PFSK-1 (cell line): ENCODE measurements around the gene QPCT.

Experiments used
- FOXP2 ChIP-seq: optimal IDR thresholded peaks from 2 replicates; pipeline ENCODE3; 2011; ENCODE audit warnings: borderline replicate concordance, control low read depth, inconsistent platforms; ENCODE audit not compliant: insufficient read depth; ENCODE audit errors: extremely low read length, extremely low read depth
- POLR2AphosphoS5 ChIP-seq: IDR thresholded peaks from 2 replicates; pipeline ENCODE4 v1.6.1; 2012; ENCODE audit warnings: low read depth, mild to moderate bottlenecking, control low read depth, low read length, moderate library complexity
- SIN3A ChIP-seq: IDR thresholded peaks from 2 replicates; pipeline ENCODE4 v1.6.1; 2012; ENCODE audit warnings: mild to moderate bottlenecking, low read length, moderate library complexity, borderline replicate concordance; ENCODE audit not compliant: insufficient read depth
- TAF1 ChIP-seq: IDR thresholded peaks from 2 replicates; pipeline ENCODE4 v1.6.1; 2012; ENCODE audit warnings: low read length, control low read depth, borderline replicate concordance; ENCODE audit not compliant: insufficient read depth
- TF ChIP-seq, protein P1 (sequence below), 2 experiments: IDR thresholded peaks; 2 replicates each; pipeline versions ENCODE4 v1.6.1 to v1.8.0; 2011 to 2012; ENCODE audit warnings: low read depth in 2 of 2, low read length in 2 of 2, control low read depth in 1 of 2, inconsistent platforms in 1 of 2, mild to moderate bottlenecking in 1 of 2, moderate library complexity in 1 of 2; ENCODE audit not compliant: insufficient read depth in 1 of 2

Gene QPCT

DNA sequence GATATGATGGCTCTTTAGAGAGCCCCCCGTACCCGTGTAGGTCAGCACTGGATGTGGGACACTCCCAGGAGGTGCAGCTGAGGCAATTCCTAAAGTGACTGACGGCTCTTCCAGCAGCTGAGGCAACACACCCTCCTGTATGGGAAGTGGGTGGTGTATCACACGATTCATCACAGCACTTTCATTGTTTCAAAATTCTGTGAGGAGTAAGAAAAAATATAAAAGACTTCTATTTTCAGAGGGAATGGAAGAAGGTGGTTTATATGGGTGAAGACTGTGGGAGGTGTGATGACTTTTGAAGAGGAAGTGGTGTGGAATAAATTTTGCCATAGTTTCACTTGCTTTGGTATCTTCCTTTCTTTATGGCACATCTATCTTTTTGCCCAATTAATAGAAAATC is 22.3 kb downstream of the QPCT start:
- no peak for TF ChIP-seq FOXP2
- TF ChIP-seq, protein P1, sequence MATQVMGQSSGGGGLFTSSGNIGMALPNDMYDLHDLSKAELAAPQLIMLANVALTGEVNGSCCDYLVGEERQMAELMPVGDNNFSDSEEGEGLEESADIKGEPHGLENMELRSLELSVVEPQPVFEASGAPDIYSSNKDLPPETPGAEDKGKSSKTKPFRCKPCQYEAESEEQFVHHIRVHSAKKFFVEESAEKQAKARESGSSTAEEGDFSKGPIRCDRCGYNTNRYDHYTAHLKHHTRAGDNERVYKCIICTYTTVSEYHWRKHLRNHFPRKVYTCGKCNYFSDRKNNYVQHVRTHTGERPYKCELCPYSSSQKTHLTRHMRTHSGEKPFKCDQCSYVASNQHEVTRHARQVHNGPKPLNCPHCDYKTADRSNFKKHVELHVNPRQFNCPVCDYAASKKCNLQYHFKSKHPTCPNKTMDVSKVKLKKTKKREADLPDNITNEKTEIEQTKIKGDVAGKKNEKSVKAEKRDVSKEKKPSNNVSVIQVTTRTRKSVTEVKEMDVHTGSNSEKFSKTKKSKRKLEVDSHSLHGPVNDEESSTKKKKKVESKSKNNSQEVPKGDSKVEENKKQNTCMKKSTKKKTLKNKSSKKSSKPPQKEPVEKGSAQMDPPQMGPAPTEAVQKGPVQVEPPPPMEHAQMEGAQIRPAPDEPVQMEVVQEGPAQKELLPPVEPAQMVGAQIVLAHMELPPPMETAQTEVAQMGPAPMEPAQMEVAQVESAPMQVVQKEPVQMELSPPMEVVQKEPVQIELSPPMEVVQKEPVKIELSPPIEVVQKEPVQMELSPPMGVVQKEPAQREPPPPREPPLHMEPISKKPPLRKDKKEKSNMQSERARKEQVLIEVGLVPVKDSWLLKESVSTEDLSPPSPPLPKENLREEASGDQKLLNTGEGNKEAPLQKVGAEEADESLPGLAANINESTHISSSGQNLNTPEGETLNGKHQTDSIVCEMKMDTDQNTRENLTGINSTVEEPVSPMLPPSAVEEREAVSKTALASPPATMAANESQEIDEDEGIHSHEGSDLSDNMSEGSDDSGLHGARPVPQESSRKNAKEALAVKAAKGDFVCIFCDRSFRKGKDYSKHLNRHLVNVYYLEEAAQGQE (IDR thresholded peaks at IDR 0.05; ENCODE audit: insufficient read depth in 1 of 2, low read depth in 2 of 2, low read length in 2 of 2) = no peak
- TF ChIP-seq POLR2AphosphoS5 = no peak
- no peak for TF ChIP-seq TAF1
- no peak for TF ChIP-seq SIN3A

DNA sequence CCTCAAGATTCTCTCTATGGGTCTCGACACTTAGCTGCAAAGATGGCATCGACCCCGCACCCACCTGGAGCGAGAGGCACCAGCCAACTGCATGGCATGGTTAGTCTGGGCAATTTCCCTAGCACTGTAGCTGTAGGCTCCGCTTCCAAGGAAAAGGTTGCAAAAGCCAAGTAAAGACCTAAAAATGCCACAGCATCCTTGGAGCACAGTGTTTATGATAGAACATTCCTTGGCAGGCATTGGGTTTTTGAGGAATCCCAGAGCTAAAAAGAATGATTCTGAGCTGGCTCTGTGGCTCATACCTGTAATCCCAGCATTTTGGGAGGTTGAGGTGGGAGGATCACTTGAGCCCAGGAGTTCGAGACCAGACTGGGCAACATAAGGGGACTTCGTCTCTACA is 22.9 kb downstream of the QPCT start:
- no peak for TF ChIP-seq SIN3A
- TF ChIP-seq, protein P1 (IDR thresholded peaks at IDR 0.05; ENCODE audit: insufficient read depth in 1 of 2, low read depth in 2 of 2, low read length in 2 of 2) = no peak
- TF ChIP-seq POLR2AphosphoS5 = no peak
- no peak for TF ChIP-seq FOXP2
- TF ChIP-seq TAF1 = no peak

DNA sequence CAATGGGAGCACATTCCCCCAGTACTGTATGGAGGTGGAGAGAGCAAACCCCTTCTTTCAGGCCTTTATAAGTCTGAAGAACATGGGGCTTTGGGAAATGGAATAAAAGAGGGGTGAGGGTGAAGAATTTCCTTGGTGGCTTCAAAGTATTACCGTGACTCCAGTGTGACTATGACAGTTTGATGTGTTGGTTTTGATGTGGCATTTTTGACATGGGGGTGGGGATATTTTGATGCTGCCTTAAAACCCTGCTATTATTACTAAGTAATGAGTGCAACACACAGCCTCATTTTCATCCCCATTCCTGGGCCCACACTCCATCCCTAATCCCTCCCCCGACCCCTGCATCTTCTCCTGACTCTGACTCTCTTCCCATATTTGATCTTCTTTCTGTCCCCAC is 23.6 kb downstream of the QPCT start:
- TF ChIP-seq FOXP2 (no peak), POLR2AphosphoS5 (no peak), SIN3A (no peak), TAF1 (no peak)
- TF ChIP-seq, protein P1 (IDR thresholded peaks at IDR 0.05; ENCODE audit: insufficient read depth in 1 of 2, low read depth in 2 of 2, low read length in 2 of 2) = no peak

GRCh38 chr2:37370666-37371065 is 26.2 kb downstream of the QPCT start:
- TF ChIP-seq, protein P1 (IDR thresholded peaks at IDR 0.05; ENCODE audit: insufficient read depth in 1 of 2, low read depth in 2 of 2, low read length in 2 of 2) = no peak
- TF ChIP-seq FOXP2 = no peak
- no peak for TF ChIP-seq TAF1
- TF ChIP-seq SIN3A = no peak
- no peak for TF ChIP-seq POLR2AphosphoS5

DNA sequence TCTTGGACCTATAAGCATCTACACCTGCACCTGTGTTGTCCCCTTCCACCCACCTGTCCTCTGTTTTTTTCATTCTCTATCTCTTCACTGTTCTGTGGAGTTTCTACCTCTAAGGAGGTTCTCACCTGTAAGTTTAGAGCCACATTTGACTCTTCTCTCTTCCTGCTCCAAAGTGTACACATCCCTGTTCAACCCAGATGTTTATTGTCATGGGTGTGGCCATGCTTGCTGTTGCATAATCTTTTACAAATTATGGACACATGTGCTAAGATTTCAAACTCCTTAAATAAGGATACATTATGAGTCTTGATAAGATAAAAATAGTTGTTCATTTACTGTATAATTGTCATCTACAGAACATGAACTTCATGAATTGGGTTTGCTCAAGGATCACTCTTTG is 27.6 kb downstream of the QPCT start:
- no peak for TF ChIP-seq TAF1
- no peak for TF ChIP-seq SIN3A
- TF ChIP-seq FOXP2 = no peak
- TF ChIP-seq, protein P1 (IDR thresholded peaks at IDR 0.05; ENCODE audit: insufficient read depth in 1 of 2, low read depth in 2 of 2, low read length in 2 of 2) = no peak
- TF ChIP-seq POLR2AphosphoS5 = no peak
